DND-41 (cell line): ENCODE results near the gene CFL1.

Experiments
- CTCF ChIP-seq: IDR thresholded peaks from 2 replicates; pipeline ENCODE4 v1.5.1; 2012; ENCODE audit warnings: borderline replicate concordance, low read length, moderate library complexity, mild to moderate bottlenecking; ENCODE audit not compliant: poor library complexity, severe bottlenecking; ENCODE audit errors: extremely low read depth
- EZH2 ChIP-seq: IDR thresholded peaks from 3 replicates; pipeline ENCODE4 v1.6.1; 2012; ENCODE audit warnings: borderline replicate concordance, low read depth, mild to moderate bottlenecking, moderate library complexity, low read length, inconsistent platforms; ENCODE audit not compliant: severe bottlenecking

GRCh38 chr11:65861533-65862183 lies 3.7 kb upstream of the CFL1 start:
- TF ChIP-seq CTCF, result no peak
- TF ChIP-seq EZH2, result no peak
